Stimulated activated CD4-positive, alpha-beta T cell treated with anti-CD3 and anti-CD28 coated beads, Interleukin-1b, Interleukin-23, amount 100 ng/mL, for 48 hours (primary cell): Measurements from ENCODE around the gene MCF2L.

ENCODE experiments used
- DNase-seq: peaks from one replicate; pipeline ENCODE4 v3.0.0-alpha.2; 2020

Gene MCF2L

DNA sequence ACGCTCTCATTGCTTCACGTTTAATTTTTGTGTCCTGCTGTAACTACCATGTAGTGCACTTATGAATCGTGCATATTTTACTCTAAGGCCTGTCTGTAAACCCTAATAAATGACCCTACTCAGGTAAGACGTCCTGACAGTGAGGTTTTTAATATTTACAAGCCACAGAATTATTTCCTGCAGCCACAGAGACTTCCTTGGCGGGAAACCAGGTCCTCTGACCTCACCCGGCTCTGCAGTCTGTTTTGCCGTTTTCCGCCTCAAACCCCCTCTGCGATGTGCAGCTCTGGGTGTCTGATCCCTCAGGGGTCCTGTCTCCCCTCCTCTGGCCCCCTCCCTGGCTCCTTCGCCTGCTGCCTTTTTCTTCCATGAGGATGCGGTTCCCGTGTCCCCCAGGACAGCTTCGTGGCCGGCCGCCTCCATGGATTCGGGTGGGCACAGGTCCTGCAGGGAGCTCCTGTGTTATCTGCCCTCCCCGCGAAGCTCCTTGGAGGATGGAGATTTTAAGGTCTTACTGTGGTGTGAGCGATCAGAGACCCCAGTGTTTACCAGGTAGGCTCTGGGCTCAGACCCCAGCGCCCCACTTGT is 66.3 kb downstream of the MCF2L start:
- no peak for DNase-seq

DNA sequence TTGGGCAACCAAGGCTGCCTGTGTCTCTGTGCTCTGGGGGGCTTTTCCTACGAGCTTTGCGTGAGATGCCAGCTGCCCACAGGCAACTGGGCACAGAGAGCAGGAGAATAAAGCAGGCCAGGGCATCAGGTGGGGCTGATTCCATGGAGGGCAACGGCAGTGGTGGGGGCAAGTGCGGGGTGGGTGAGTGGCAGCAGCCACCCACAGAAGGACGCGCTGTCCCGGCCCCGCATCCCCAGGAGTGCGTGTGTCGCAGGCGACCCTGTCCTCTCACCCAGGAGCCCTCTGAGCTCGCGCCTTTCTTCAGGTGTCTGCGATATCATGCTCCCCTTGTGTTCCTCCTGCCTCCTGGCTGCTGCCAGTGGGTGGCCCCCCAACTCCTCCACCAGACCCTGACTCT is 67.4 kb downstream of the MCF2L start:
- no peak for DNase-seq

- DNase-seq, result no peak
Observed at GRCh38 chr13:113040031-113040430, 71.0 kb downstream of the MCF2L start.

DNA sequence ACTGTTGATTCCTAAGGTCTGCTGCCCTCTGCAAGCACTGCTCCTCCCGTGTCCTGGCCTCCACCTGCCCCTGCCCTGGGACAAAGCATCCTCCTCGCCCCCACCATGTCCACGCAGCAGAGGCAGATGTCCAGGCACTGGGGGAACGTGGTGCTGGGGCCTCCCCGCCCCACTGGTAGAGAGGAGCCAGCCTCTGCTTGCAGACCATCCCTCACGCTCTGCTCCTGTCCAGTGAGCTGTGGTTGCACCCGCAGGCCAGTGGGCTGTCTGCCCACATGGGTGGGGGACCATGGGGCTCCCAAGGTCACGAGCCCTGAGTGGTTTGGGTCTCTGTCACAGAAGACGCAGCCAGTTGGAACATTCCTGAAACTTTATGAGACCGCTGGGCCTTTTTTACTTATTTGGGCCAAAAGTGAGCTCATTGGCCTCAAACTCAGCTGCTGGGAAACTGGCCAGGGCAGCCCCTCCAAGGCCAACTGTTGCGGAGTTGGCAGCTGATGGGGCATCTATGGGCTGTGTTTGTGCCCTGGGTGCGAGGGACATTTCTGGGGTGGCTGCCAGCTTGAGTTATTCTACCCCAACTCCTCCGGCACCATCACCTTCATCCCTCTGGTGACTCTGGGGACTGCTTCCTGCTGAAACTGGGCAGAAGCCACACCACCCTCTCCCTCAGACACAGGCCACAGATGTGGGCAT is 71.7 kb downstream of the MCF2L start:
- no peak for DNase-seq

GRCh38 chr13:113041293-113041690 is 72.3 kb downstream of the MCF2L start:
- DNase-seq, result no peak

GRCh38 chr13:113041896-113042295 is 72.9 kb downstream of the MCF2L start:
- DNase-seq, result no peak

- DNase-seq, result no peak
Observed at GRCh38 chr13:113042456-113042855, 73.4 kb downstream of the MCF2L start.

GRCh38 chr13:113043001-113043630 is 74.1 kb downstream of the MCF2L start:
- no peak for DNase-seq

DNA sequence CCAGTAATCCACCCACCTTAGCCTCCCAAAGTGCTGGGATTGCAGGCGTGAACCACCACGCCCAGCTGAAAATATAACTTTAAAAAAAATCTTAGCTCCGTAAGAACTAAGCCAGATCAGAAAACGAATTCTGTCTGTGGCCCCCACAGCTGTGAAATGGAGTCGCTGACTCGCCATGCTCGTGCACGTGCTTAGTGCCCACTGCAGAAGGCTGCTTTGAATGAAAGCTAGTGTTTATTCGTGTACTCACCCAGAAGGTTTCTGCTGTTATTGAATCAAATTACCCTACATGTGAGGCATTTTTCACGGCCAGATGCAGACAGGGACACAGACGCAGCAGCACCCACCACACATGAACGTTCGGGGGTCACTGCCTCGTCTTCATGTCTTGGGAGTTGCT is 74.9 kb downstream of the MCF2L start:
- DNase-seq, result no peak

- no peak for DNase-seq
Observed at GRCh38 chr13:113044391-113045114, 75.5 kb downstream of the MCF2L start.

DNA sequence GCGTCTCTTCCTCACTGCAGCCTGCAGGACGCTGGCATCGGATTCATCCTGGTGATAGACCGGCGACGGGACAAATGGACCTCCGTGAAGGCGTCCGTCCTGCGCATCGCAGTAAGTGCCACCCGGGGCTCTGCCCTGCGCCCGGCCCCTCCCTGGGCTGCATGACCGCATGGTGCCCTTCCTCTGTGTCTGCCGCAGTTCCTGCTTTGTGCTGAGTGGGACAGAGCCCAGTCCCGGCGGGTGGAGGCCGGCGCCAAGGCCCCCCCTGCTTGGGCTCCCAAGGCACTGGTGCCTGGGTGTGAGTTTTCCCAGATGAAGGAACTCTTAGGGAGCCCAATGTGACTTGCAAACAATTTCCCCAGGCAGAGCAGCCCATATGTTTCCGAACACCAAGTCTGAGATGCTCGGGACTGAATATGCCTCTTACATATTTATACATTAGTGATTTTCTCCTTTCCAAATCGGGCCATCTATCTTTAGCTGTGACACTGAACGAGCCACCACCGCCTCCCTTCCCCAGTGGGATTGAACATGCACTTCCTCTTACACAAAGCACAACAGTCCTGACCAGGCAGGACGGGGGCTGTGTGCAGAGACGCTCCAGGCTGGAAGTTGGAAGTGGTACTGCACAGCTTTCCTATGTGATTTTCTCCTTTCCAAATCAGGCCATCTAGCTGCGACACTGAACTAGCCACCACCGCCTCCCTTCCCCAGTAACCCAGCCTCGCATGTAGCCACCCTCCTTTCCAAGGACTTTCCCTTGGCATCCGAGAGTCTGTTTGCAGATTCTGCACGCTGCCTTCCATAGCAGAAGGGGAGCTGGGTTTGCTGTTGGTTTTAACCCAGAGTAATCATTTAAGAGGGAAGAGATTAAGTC is 76.5 kb downstream of the MCF2L start:
- DNase-seq, result no peak

GRCh38 chr13:113046128-113046882 is 77.3 kb downstream of the MCF2L start:
- no peak for DNase-seq

- DNase-seq, result no peak
Observed at GRCh38 chr13:113046883-113047244, 77.8 kb downstream of the MCF2L start.

- DNase-seq, result no peak
Observed at GRCh38 chr13:113047587-113047986, 78.6 kb downstream of the MCF2L start.

DNA sequence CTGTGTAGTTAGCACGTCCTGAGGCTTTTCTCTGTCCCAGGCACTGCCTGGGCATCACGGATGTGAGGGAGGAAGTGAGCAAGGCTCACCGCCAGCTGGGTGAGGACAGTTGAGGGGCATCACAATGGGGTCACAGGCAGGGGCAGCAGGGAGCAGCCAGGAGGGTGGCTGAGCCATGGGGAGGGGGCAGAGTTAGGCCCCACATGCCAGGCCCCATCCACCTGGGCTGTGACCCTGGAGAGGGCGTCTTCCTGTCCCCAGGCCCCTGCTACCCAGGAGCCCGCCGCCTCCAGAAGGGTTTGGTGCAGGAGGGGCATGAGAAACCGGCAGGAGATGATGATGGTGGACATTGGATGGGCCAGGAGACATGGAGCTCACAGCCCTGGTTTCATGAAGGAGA is 79.8 kb downstream of the MCF2L start:
- DNase-seq, result no peak

- no peak for DNase-seq
Observed at GRCh38 chr13:113049521-113049941, 80.5 kb downstream of the MCF2L start.

DNA sequence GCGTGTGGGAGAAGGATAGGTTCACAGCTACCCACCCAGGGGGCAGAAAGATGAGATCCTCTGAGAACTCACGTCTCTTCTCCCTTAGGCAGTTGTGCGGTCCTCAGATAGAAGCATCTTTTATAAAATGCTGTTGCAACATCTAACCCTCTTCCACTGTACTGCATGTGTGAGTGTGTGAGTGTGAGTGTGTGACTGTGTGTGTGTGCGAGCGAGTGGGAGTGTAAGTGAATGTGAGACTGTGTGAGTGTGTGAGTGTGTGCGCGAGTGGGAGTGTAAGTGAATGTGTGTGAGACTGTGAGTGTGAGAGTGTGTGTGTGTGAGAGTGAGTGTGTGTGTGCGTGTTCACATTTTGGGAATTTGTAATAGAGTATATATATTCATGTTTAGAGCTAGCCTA is 81.0 kb downstream of the MCF2L start:
- DNase-seq, result no peak

DNA sequence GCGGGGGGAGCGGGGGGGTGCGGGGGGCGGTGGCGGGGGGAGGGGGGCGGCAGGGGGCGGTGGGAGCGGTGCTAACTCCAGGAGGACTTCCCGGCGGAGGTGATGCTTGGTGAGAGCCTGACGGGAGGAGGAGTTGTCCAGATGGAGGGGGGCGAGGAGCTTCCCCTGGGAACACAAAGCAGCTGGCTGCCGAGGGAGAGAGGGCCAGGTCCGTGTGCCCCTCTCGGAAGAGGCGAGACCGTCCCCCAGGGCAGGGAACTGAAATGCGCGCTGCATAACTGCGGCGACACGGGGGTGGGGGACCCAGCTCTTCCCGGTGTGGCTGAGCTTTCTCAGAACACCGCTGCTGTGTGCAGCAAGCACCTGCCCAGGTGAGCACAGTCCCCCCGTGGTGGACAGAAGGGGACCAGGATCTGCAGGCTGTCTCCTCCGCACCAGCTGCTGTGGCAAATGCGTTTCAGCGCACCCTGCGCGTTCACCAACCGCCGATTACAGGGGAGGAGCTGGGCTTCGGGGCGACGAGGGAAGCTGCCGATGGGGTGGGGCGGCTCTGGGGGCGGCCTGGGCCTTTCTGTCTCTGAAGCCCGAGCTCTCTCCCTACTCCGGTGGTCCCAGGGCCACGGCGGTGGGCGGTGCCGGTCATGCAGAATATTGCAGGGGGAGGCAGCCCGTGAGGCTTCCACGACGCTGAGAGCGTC is 81.9 kb downstream of the MCF2L start:
- DNase-seq, result no peak

GRCh38 chr13:113051641-113052040 is 82.6 kb downstream of the MCF2L start:
- DNase-seq, result no peak

DNA sequence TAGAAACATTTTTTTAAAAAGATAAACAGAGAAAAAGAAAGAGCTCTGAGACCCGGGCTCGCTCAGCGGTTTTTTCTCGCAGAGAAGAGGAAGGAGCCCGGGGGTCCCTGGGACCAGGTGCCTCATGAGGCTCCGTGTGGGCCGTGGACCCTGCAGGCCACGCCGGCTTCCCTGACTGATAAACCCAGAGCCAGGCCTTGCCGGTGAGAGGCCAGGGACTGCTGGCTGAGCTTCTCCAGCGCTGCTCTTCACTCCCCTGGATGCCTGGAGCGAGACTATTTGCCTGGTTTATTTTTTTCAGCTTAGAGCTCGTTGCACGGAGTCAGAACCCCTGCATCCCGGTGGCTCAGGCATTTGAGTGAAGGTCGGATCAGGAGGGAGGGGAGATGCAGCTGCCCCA is 83.2 kb downstream of the MCF2L start:
- DNase-seq, result no peak

DNA sequence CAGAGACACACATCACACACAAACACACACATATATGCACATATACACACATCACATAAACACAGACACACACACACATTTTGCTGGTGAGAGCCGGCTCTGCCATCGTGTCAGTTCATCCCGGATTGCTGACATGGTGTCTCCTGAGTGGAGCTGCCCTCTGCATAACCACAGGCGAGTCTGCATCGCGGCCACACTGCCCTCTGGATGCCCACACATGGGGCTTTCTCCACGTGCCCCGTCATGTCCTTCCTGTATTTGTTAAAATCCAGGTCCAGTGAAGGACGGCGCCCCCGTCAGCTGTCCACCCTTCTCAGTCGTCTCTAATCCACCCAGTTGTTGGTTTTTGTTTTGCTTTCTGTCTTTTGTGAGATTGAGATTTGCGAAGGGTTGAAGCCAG is 84.0 kb downstream of the MCF2L start:
- DNase-seq, result no peak
